Measurements from ENCODE around the gene TRAIP. TPM values are rescaled to one million over a fixed set of nuclear protein-coding genes. Genes with fewer than 3 reads are reported as not detected.
"Not testable (repeated sequence)": the region's sequence is repeated elsewhere in the genome, so short reads cannot be mapped to it uniquely, and the experiment has no call there.

Gene TRAIP
- total RNA-seq, 4 donors from 2014 or later, result 2.3 to 10.1 (median 4.1) TPM

- H3K27ac ChIP-seq, result peak overlapping the region; percentile 93 to 99 (median 96)
- 17 to 20% methylated on average over 2 to 3 of the region's 3 CpGs for WGBS, 2 donors
- intact Hi-C loops (cut with DNase I), result no loop called here
- no peaks in the 10 kb centered on the region for H3K27me3 ChIP-seq
- peaks cover 18 to 48% (median 24%) of the 10 kb centered on the region in 3 donors for H3K4me1 ChIP-seq
- no peak for DNase-seq
- TF ChIP-seq CTCF (IDR thresholded peaks at IDR 0.05) (no peak), POLR2A (IDR thresholded peaks at IDR 0.05) (no peak)
- H3K9me3 ChIP-seq, result no peaks in the 10 kb centered on the region
- peaks cover 0 to 28% (median 0%) of the 10 kb centered on the region in 3 donors for H3K36me3 ChIP-seq
- H3K4me3 ChIP-seq, result peak overlapping the region; percentile 65 to 100 (median 88)
Observed at GRCh38 chr3:49787182-49787464, 69.2 kb downstream of the TRAIP start.

GRCh38 chr3:49786357-49787181, 69.8 kb downstream of the TRAIP start, which contains the start of gene IP6K1:
IP6K1 (minus strand) TSS chr3:49786542; CDS start chr3:49748040, 38,502 bp downstream.
- Histone ChIP-seq H3K4me3 (peak within 1 kb of the TSS; percentile 65 to 100 (median 88)), H3K9me3 (no peaks in the 10 kb centered on the region), H3K36me3 (peaks cover 0 to 34% (median 1%) of the 10 kb centered on the region in 3 donors), H3K27ac (peak within 1 kb of the TSS; percentile 93 to 99 (median 96)), H3K27me3 (no peaks in the 10 kb centered on the region), H3K4me1 (peaks cover 19 to 53% (median 25%) of the 10 kb centered on the region in 3 donors)
- TF ChIP-seq CTCF (IDR thresholded peaks at IDR 0.05), result peak in 1 of 6 experiments; percentile 6
- TF ChIP-seq POLR2A (IDR thresholded peaks at IDR 0.05), result peak in 2 of 4 donors; percentile 72 to 86
- peak; percentile 99 for DNase-seq
- intact Hi-C loops (cut with DNase I), result no loop called here
- 3 to 33% methylated on average over 2 to 11 of the region's 55 CpGs for WGBS, 2 donors

GRCh38 chr3:49785565-49786356, 70.6 kb downstream of the TRAIP start:
- no peaks in the 10 kb centered on the region for H3K9me3 ChIP-seq
- H3K4me3 ChIP-seq, result peak overlapping the region; percentile 65 to 100 (median 88)
- no peaks in the 10 kb centered on the region for H3K27me3 ChIP-seq
- TF ChIP-seq POLR2A (IDR thresholded peaks at IDR 0.05) (no peak), CTCF (IDR thresholded peaks at IDR 0.05) (no peak)
- peaks cover 19 to 62% (median 33%) of the 10 kb centered on the region in 3 donors for H3K4me1 ChIP-seq
- peaks cover 0 to 42% (median 5%) of the 10 kb centered on the region in 3 donors for H3K36me3 ChIP-seq
- WGBS, 2 donors, result 1 to 3% methylated on average over 17 of the region's 50 CpGs
- H3K27ac ChIP-seq, result peak overlapping the region; percentile 93 to 99 (median 96)
- no peak for DNase-seq
- intact Hi-C loops (cut with DNase I), result no loop called here

GRCh38 chr3:49782277-49782676, 74.1 kb downstream of the TRAIP start:
- peaks cover 19 to 71% (median 35%) of the 10 kb centered on the region in 3 donors for H3K4me1 ChIP-seq

GRCh38 chr3:49781415-49782199, 74.8 kb downstream of the TRAIP start:
- Histone ChIP-seq H3K4me3 (no peak overlapping the region), H3K9me3 (no peaks in the 10 kb centered on the region), H3K4me1 (peaks cover 15 to 65% (median 30%) of the 10 kb centered on the region in 3 donors), H3K27ac (no peak overlapping the region), H3K27me3 (no peaks in the 10 kb centered on the region), H3K36me3 (peaks cover 0 to 71% (median 5%) of the 10 kb centered on the region in 3 donors)
- TF ChIP-seq POLR2A (IDR thresholded peaks at IDR 0.05), result no peak
- no peak for DNase-seq
- intact Hi-C loops (cut with DNase I), result no loop called here
- WGBS, 2 donors, result 81 to 89% methylated on average over 5 of the region's 5 CpGs

More at GRCh38 chr3:49782277-49782676, 74.1 kb downstream of the TRAIP start:
- H3K4me3 ChIP-seq; H3K9me3 ChIP-seq; DNase-seq; H3K27me3 ChIP-seq; intact Hi-C loops (cut with DNase I); H3K27ac ChIP-seq: not testable (repeated sequence)
- WGBS, 2 donors, result 91 to 95% methylated on average over 9 of the region's 9 CpGs
- H3K36me3 ChIP-seq, result peaks cover 0 to 64% (median 5%) of the 10 kb centered on the region in 3 donors

- H3K4me3 ChIP-seq, result not testable (repeated sequence)
- WGBS, 2 donors, result 82 to 84% methylated on average over 9 of the region's 9 CpGs
- peaks cover 15 to 66% (median 30%) of the 10 kb centered on the region in 3 donors for H3K4me1 ChIP-seq
Observed at GRCh38 chr3:49780975-49781365, 75.4 kb downstream of the TRAIP start.

More at GRCh38 chr3:49780975-49781365, 75.4 kb downstream of the TRAIP start:
- peaks cover 0 to 77% (median 5%) of the 10 kb centered on the region in 3 donors for H3K36me3 ChIP-seq
- H3K27ac ChIP-seq; DNase-seq; intact Hi-C loops (cut with DNase I); H3K27me3 ChIP-seq; H3K9me3 ChIP-seq: not testable (repeated sequence)
